GM19351 (cell line): ENCODE measurements around the gene FAM25A.
"Not testable (repeated sequence)": the region's sequence is repeated elsewhere in the genome, so short reads cannot be mapped to it uniquely, and the experiment has no call there.

ENCODE experiments used
- ATAC-seq: cut with Tn5 transposase; IDR thresholded peaks from one replicate; pipeline ENCODE4 v1.9.1; 2021; ENCODE audit warnings: mild to moderate bottlenecking, moderate library complexity; ENCODE audit not compliant: unreplicated experiment

The FAM25A gene

DNA sequence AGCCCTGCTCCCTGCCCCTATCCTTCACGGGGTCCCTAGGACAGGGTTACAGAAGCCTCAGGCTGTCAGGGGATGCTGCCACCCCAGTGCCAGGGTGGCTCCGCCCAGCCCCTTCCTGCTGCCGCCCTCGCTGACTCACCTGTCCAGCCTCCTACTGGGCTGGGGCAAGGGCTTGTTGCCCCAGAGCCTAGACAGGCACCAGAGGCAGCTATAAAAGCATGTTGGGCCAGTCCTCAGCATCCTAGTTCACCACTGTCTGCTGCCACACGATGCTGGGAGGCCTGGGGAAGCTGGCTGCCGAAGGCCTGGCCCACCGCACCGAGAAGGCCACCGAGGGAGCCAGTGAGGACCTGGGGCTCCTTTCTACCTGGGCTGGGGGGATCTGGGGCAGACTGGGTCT is at the start of gene FAM25A:
FAM25A (plus strand) TSS at position 239 of the 400 bp plus-strand sequence; CDS start at position 270, 31 bp downstream.
- ATAC-seq: not testable (repeated sequence)

DNA sequence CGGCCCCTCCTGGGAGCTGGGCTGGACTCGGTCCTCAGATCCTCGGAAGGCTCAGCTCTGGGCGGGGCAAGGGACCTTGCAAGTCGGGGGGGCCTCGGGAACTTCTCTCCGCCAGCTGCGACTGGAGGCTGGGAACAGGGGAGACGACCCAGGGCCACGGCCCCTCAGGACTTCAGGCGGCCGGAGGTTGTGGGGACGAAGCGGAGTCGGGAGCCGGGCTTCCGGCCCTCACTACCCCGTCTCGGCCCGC is 49.2 kb upstream of the FAM25A start:
- no peak for ATAC-seq

DNA sequence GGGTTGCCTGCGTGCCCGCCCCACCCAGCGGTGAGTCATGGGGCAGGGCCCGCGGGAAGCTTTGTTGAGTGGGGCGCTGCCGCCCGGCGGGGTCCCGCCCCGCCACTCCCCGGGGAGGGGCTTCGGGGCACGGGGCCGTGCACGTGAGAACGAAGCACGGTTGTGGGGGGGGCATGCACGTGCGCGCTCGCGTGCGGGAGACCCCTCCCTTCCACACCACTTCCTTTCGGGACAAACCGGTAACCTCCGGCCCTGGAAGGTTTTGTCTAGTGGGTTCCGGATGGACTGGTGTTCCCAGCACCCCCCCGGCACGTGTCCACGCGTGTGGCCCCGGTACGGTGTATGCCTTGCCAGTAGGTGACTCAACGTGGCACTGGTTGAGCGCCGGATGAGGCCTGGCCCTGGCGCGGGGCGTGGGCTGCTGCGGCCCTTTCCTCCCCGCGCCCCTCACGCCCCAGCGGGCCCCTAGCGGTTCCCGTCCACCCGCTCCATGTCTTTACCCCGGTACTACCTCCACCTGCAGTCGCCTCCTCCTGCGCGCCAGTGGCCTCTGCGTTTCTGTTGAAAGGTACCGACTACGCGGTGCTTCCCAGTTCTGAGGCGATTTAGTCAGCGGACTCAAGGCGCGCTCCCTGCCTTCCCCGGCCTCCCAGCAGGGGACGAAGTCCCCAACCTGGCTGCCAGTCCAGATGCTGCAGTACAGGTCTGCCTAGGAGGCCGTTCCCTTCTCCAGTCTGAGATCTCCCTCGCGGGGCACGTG is 48.7 kb upstream of the FAM25A start:
- ATAC-seq: peak; percentile 72

DNA sequence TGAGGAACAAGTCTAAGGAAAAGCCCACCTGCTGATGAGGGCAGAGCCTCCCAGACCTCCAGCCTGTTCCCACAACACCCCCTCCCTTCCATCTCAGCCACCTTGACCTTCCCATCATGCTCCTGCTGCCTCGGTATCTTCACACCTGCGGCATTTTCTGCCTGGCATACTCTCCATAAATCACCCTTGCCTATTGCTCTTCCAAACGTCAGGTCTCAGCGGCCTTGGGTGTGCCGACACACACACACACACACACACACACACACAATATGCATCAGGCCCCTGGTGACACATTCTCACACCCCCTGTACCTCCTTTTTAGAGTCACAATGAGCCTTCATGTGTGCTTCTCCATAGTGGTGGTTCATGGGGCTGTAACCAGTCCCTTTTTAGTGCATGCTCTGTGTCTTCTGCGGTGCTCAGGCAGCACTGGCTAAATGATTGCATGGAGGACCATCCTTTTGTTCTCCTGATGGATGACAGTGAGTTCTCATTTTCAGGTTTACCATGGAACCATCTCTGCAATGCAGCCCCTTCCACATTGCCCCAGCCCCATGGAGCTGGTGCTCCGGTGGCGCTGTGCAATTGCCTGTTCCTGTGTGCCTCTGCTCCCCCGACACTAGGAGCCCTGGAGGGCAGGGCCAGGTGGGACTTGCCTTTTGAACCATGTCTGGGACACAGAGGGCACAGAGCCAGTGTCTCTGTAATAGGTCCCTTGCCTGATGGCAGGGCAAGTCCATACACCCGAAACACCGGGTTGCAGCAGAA is 47.3 kb upstream of the FAM25A start:
- no peak for ATAC-seq

DNA sequence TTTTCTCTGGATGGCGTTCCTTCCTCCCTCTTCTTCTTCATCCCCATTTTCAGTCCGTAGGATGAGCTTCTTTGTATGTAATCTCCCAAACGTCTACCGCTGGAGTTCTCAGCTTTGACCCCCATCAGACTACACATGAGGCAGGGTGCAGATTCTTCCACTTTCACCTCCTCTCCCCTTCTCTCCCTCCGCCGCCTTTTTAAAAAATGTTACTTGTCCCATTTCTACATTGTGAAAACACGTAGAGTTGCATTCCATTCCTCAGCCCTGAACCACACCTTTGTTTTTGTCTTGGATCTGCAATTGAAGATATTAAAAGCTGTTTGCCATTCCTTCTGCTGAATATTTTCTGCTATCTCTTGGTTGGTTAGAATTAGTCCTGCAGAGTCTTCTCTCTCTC is 45.6 kb upstream of the FAM25A start:
- ATAC-seq: no peak

DNA sequence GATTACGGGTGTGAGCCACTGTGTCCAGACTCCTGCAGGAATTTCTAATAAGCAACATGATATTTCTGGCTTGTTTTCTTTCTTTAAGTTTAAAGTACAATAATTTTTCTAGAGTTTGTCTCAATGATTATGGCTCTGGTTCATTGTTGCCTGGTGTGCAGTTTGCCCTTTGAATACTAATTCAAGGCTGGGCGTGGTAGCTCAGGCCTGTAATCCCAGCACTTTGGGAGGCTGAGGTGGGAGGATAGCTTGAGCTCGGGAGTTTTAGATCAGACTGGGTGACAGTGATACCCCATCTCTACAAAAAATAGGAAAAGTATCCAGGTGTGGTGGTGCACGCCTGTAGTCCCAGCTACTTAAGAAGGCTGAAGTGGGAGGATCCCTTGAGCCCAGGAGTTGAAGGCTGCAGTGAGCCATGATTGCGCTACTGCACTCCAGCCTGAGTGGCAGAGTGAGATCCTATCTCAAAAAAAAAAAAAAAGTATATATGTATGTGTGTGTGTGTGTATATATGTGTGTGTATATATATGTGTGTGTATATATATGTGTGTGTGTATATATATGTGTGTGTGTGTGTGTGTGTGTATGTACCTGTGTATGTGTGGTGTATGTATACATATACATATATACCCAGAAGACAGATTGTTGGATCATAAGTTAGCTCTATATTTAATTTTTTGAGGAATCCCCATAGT is 43.6 kb upstream of the FAM25A start:
- ATAC-seq: no peak

DNA sequence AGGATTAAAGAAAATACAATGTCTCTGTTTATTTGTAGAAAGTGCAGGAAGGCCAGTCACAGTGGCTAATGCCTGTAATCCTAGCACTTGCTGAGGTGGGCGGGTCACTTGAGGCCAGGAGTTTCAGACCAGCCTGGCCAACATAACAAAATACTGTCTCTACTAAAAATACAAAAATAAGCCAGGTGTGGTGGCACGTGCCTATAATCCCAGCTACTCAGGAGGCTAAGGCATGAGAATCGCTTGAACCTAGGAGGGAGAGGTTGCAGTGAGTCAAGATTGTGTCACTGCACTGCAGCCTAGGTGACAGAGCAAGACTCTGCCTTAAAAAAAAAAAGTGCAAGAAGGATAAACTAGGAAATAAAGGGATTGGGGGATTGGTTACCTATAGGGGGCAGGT is 41.6 kb upstream of the FAM25A start:
- not testable (repeated sequence) for ATAC-seq

DNA sequence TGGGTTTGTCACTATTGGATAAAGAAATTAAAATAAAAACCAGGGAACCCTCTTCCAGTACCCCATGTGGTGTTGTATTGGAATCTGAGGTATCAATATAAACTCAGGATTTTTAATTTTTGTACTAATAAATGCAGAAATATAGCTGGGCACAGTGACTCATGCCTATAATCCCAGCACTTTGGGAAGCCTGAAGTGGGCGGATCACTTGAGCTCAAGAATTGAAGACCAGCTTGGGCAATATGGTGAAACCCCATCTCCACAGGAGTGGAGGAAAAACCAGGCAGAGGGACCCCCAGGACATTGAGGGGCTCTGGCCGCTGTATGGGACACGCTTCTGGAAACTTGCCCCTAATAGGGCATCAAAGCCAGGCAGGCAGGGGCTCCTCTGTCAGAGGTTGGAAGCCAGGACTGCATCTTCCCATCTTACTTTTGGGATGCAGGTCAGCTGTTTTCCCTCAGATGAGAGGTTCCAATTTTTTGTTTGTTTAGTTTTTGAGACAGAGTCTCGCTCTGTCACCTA is 40.7 kb upstream of the FAM25A start:
- no peak for ATAC-seq

DNA sequence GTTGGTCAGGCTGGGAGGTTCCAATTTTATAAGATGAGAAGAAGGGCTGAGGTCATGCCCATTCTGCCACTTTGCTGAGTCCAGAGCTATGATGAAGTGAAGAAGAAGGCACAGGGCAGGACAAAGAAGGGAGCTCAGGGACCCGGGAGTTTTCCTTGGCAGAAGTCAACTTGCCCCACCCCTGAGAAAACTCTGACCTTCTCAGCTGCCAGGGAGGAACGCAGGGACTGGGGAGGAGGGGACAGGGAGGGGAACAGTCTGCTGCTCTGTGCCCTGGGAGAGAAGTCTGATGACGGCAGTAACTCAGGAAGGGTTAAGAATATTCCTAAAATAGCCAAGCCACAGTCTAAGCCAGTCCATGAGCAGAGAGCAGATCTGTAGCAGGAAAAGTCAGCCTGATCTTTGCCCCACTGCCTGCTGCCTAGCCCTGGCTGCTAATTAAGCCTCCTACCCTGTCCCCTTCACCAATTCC is 40.1 kb upstream of the FAM25A start:
- no peak for ATAC-seq

DNA sequence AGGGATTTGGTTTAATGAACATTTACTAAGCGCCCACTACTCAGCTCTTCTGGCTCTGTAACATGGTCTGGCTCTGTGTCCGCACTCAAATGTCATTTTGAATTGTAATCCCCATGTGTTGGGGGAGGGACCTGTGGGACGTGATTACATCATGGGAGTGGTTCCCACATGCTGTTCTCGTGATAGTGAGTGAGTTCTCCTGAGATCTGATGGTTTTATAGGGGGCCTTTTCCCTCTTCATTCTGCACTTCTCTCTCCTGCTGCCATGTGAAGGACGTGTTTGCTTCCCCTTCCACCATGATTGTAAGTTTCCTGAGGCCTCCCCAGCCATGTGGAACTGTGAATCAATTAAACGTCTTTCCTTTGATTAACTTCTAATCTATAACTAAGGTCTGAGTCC is 39.1 kb upstream of the FAM25A start:
- ATAC-seq: not testable (repeated sequence)

DNA sequence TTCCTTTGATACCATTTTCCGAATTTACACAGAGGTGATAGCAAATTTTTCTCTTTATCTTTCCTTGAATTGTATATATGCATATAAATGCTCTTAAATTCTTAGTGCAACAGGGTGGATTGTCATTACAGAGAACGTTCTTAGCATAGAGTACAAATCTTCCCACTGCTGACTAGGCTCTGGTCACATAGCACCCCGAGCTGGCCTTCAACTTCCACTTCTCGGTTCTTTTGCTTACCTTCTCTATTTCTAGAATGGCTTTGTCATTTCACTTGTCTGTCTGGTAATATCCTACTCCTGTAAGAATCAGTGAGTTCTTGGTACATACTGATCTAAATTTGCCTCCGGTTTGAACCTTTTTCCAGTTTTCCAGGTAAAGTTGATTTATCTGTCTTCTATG is 38.4 kb upstream of the FAM25A start:
- no peak for ATAC-seq

DNA sequence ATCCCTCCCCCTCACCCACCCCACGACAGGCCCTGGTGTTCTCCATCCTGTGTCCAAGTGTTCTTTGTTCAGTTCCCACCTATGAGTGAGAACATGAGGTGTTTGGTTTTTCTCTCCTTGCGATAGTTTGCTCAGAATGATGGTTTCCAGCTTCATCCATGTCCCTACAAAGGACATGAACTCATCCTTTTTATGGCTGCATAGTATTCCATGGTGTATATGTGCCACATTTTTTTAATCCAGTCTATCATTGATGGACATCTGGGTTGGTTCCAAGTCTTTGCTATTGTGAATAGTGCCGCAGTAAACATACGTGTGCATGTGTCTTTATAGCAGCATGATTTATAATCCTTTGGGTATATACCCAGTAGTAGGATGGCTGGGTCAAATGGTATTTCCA is 35.6 kb upstream of the FAM25A start:
- not testable (repeated sequence) for ATAC-seq

DNA sequence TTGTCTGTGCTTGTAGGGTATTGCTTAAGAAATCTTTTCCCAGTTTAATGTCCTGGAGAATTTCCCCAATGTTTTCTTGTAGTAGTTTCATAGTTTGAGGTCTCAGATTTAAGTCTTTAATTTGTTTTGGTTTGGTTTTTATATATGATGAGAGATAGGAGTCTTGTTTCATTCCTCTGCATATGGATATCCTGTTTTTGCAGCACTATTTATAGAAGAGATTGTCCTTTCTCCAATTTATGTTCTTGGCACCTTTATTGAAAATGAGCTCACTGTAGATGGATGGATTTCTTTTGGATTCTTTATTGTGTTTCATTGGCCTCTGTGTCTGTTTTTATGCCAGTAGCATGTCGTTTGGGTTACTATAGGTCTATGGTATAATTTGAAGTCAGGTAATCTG is 31.6 kb upstream of the FAM25A start:
- ATAC-seq: no peak

DNA sequence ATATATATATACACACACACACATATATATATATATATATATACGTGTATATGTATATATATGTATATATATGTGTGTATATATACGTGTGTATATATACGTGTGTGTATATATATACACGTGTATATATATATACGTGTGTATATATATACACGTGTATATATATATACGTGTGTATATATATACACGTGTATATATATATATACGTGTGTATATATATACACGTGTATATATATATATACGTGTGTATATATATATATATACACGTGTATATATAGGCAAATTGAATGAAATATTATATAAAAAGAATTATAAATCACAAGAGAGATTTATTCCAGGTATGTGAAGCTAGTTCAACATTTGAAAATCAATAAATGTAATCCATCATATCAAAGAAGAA is 28.7 kb upstream of the FAM25A start:
- not testable (repeated sequence) for ATAC-seq

DNA sequence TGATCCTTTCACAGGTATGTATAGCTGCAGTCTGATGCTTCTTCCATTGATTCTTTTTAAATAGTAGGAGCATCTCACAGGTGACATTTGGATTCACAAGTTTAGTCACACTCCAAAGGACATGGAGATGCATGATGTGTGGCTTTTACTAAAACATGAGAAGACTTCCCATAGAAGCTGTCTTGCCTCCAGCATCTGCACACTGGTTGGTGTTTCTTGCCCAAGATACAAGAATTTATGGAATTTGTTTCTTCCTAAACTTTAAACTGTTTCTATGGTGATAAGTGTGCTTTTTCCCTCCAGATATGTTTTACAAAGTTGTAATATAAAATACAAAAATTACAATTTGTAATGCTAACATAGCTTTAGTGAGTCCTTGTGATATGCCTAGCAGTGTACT is 27.6 kb upstream of the FAM25A start:
- ATAC-seq: no peak

DNA sequence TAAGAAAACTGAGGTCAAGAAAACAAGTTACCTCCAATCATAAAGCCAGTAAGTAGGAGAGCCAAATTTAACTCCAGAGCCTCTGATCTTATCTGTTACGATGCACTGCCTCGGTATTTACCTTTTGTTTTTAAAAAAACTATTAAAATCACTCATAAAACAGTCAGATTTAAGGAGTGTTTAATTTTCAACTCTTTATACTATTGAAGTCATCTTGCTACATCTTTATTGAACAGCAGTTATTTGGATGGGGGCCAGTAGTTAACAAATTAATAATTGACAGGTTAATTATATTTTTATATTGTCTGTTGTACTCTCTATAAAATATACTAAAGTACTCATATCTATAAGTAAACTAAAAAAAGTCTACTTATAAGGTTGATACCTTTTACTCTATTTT is 27.2 kb upstream of the FAM25A start:
- ATAC-seq: no peak

DNA sequence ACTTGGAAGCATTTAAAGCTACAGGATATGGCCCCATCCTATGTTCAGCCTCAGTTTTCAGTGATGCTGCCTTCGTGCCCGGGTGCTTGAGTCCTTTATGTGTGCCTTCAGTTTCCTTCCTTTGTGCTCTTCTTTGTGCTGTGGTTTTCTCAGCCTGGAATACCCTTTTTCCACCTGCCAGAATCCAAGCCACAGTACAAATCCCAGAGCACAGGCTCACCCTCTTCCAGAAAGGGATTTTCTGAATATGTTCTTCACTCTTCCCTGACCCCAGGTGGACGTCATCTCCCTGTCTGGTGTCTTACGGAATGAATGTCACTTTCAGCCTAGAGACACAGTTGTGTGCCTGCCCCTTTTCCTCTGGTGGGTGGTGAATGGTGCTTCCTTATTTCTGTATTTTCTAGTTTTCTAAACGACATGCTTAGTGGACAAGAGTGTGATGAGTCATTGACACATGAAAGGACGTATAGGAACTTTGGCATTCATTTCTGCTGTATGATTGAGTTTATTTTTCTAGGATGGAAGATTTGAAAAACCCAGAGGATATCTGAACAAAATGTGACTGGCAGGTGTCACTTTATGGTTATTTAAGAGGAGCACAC is 20.2 kb upstream of the FAM25A start:
- not testable (repeated sequence) for ATAC-seq

DNA sequence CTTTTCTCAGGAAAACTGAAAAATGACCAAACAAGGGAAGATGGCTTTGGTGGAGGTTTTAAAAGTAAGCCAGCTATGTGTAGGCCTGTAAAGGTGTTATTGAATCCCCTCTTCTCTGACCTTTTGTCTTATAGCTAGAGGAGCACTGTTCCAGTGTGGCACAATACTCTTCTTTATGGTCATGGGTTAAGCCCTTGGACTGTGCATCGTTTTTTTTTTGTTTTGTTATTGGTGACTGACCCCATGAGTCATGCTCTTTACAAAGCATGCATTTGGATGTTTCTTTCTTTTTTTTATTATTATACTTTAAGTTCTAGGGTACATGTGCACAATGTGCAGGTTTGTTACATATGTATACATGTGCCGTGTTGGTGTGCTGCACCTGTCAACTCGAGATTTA is 19.6 kb upstream of the FAM25A start:
- no peak for ATAC-seq

DNA sequence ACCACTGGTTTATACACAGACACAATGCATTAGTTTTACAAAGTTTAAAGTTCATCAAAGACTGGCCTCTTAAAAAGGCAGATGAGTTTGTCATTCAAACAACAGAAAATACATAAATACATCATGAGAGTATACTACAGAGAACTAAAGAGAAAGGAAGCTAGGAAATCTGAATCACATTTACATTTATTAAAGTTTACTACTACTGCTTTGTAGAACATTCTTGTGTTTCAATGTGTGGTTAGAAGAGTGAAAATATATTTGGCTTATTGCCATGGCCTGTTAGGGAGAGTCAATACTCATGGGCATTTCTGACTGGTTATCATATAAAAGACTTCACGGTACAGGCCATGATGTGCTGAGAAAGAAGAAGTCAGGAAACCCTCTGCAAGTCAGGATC is 13.0 kb upstream of the FAM25A start:
- not testable (repeated sequence) for ATAC-seq

DNA sequence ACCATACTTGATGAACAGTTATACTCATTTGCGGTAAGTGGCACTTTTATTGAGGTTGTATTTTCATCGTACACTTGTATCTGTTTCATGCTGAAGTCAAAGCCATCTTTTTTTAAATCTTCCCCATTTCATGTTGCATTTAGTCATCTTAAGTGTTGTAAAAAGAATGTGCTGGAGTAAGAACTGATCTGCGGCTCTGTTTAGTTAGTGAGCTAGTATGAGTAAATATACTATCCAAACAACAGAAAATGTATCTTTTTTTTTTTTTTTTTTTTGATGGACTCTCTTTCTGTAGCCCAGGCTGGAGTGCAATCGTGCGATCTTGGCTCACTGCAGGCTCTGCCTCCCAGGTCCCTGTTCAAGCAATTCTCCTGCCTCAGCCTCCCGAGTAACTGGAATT is 12.4 kb upstream of the FAM25A start:
- ATAC-seq: not testable (repeated sequence)

DNA sequence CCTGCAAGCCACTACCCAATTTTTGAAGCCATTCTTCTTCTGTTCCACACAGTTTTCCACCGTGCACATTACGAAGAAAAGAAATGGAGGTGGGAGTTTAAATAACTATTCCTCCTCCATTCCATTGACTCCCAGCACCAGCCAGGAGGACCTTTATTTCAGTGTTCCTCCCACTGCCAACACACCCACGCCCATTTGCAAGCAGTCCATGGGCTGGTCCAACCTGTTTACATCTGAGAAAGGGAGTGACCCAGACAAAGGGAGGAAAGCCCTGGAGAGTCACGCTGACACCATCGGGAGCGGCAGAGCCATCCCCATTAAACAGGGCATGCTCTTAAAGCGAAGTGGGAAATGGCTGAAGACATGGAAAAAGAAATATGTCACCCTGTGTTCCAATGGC is 11.8 kb upstream of the FAM25A start:
- ATAC-seq: not testable (repeated sequence)
